B cell (primary cell): ENCODE measurements around the gene TMBIM1. TPM values are rescaled to one million over a fixed set of nuclear protein-coding genes. Genes with fewer than 3 reads are reported as not detected.

Source experiments
- ATAC-seq: fragments of 200-7000 bp; cut with Tn5 transposase; one replicate; pipeline ENCODE4 v1.10.0; 2021; ENCODE audit warnings: low read depth, mild to moderate bottlenecking, moderate number of reproducible peaks, moderate library complexity
- CTCF ChIA-PET: fragments of 350-600 bp; sonication (Branson Sonifier 250); formaldehyde crosslinking; loops from one replicate; lab custom pipeline; 2021; ENCODE audit warnings: antibody characterized with exemption, inconsistent platforms; lab: Charles Lee
- POLR2A ChIA-PET: fragments of 350-600 bp; sonication (Branson Sonifier 250); formaldehyde crosslinking; loops from one replicate; lab custom pipeline; 2021; ENCODE audit warnings: antibody characterized with exemption; lab: Charles Lee
- DNase-seq: peaks from one replicate; pipeline ENCODE4 v3.0.0; 2013
- H2AFZ ChIP-seq: 2 replicates; pipeline ENCODE4 v1.6.1; 2012; ENCODE audit warnings: mild to moderate bottlenecking, low read depth, low read length; ENCODE audit not compliant: insufficient read depth, poor library complexity, severe bottlenecking
- H3K27ac ChIP-seq, 2 donors: 1 replicate in 1 of 2; 2 replicates in 1 of 2; pipeline ENCODE4 v1.5.1; 2012 to 2013; ENCODE audit warnings: low read length in 2 of 2, mild to moderate bottlenecking in 2 of 2, moderate library complexity in 1 of 2
- H3K27me3 ChIP-seq, 4 experiments: fragments of 200-600 bp in 1 of 4; sonication (generic) in 1 of 4; replicated peaks in 1 of 4; 1 replicate in 2 of 4; 2 replicates in 2 of 4; pipeline versions ENCODE4 v1.6.1 to v1.7.0; 2013 to 2016; ENCODE audit warnings: low read length in 3 of 4, mild to moderate bottlenecking in 2 of 4, mixed read lengths in 1 of 4, moderate library complexity in 1 of 4; ENCODE audit not compliant: insufficient read depth in 4 of 4, control insufficient read depth in 3 of 4; ENCODE audit errors: control extremely low read depth in 1 of 4
- H3K36me3 ChIP-seq, 2 experiments: replicated peaks in 1 of 2; 1 replicate in 1 of 2; 2 replicates in 1 of 2; pipeline versions ENCODE4 v1.6.1 to v1.7.1; 2013; ENCODE audit warnings: low read length in 1 of 2; ENCODE audit not compliant: insufficient read depth in 2 of 2, control insufficient read depth in 1 of 2; ENCODE audit errors: control extremely low read depth in 1 of 2, extremely low read depth in 1 of 2
- H3K4me1 ChIP-seq, 2 donors: fragments of 200-600 bp in 1 of 2; sonication (generic) in 1 of 2; 1 replicate in 1 of 2; 2 replicates in 1 of 2; pipeline versions ENCODE4 v1.5.1 to v1.6.1; 2013 to 2017; ENCODE audit warnings: low read length in 2 of 2; ENCODE audit not compliant: control insufficient read depth in 2 of 2, insufficient read depth in 2 of 2
- H3K4me2 ChIP-seq: replicated peaks from 2 replicates; pipeline ENCODE3; 2012; ENCODE audit warnings: mild to moderate bottlenecking, low read depth, low read length; ENCODE audit not compliant: poor library complexity, severe bottlenecking
- H3K4me3 ChIP-seq, 5 experiments: fragments of 200-600 bp in 1 of 5; sonication (generic) in 1 of 5; 1 replicate in 3 of 5; 2 replicates in 2 of 5; pipeline versions ENCODE4 v1.5.1 to v1.7.0; 2011 to 2016; ENCODE audit warnings: low read length in 4 of 5, mild to moderate bottlenecking in 4 of 5, low read depth in 2 of 5, control low read depth in 1 of 5, moderate library complexity in 1 of 5; ENCODE audit not compliant: insufficient read depth in 1 of 5; ENCODE audit errors: control extremely low read depth in 1 of 5, extremely low read depth in 1 of 5
- H3K79me2 ChIP-seq: fragments of 200-600 bp; sonication (generic); one replicate; pipeline ENCODE4 v1.6.0; 2016; ENCODE audit warnings: low read length; ENCODE audit not compliant: control insufficient read depth, insufficient read depth
- H3K9ac ChIP-seq: fragments of 200-600 bp; sonication (generic); 2 replicates; pipeline ENCODE4 v1.6.1; 2017; ENCODE audit warnings: mild to moderate bottlenecking, low read length, moderate library complexity
- H3K9me3 ChIP-seq, 3 donors: one replicate each; pipeline versions ENCODE4 v1.6.1 to v1.7.1; 2013; ENCODE audit warnings: low read length in 2 of 3; ENCODE audit not compliant: control insufficient read depth in 2 of 3, insufficient read depth in 1 of 3; ENCODE audit errors: control extremely low read depth in 1 of 3
- H4K20me1 ChIP-seq: 2 replicates; pipeline ENCODE4 v1.6.0; 2012; ENCODE audit warnings: mild to moderate bottlenecking, low read length; ENCODE audit not compliant: insufficient read depth, control insufficient read depth, poor library complexity, severe bottlenecking
- H3K27ac Mint-ChIP-seq: one replicate; pipeline ENCODE4 v1.8.0; 2021; ENCODE audit warnings: mixed read lengths
- H3K27me3 Mint-ChIP-seq: one replicate; pipeline ENCODE4 v1.8.0; 2021; ENCODE audit warnings: mixed read lengths
- H3K4me1 Mint-ChIP-seq: one replicate; pipeline ENCODE4 v1.8.0; 2021; ENCODE audit warnings: mixed read lengths
- H3K4me3 Mint-ChIP-seq: one replicate; pipeline ENCODE4 v1.8.0; 2021; ENCODE audit warnings: mixed read lengths
- H3K9me3 Mint-ChIP-seq: one replicate; pipeline ENCODE4 v1.8.0; 2022; ENCODE audit warnings: mixed read lengths; ENCODE audit not compliant: insufficient read depth
- CTCF ChIP-seq: fragments of 200-600 bp; IDR thresholded peaks from one replicate; pipeline ENCODE4 v1.8.0; 2022; ENCODE audit warnings: antibody characterized with exemption, mild to moderate bottlenecking
- EZH2 ChIP-seq: IDR thresholded peaks from 2 replicates; pipeline ENCODE4 v1.6.1; 2012; ENCODE audit warnings: borderline replicate concordance, low read depth, mild to moderate bottlenecking, moderate library complexity, low read length; ENCODE audit not compliant: insufficient read depth, poor library complexity, severe bottlenecking
- WGBS: methylation state at CpG from one replicate; pipeline ENCODE4 v1.1.5; 2013; ENCODE audit warnings: missing lambda C conversion rate; ENCODE audit not compliant: insufficient coverage; 5-methylcytosine and 5-hydroxymethylcytosine counted together
- intact Hi-C: fragments of 100-400 bp; cut with micrococcal nuclease; formaldehyde crosslinking; loops from one replicate; pipeline ENCODE4 v1.10.0; 2022
- polyA plus RNA-seq: library from polyadenylated mRNA; depleted of rRNA; stranded (reverse); fragments of >200 nt; gene quantifications from 2 replicates; pipeline ENCODE4 v1.2.3, GENCODE V29; 2012
- total RNA-seq, 2 donors: library from RNA; stranded (reverse); fragments of 120-200 nt in 1 of 2; gene quantifications; 1 replicate in 1 of 2; 2 replicates in 1 of 2; pipeline versions ENCODE4 v1.2.3 to v1.2.4, GENCODE V29; 2013 to 2022

Gene TMBIM1
- total and polyA plus RNA-seq, 2 donors (not counting 1 experiment from before 2014, with no cell fraction given): 68.7 to 137 TPM

DNA sequence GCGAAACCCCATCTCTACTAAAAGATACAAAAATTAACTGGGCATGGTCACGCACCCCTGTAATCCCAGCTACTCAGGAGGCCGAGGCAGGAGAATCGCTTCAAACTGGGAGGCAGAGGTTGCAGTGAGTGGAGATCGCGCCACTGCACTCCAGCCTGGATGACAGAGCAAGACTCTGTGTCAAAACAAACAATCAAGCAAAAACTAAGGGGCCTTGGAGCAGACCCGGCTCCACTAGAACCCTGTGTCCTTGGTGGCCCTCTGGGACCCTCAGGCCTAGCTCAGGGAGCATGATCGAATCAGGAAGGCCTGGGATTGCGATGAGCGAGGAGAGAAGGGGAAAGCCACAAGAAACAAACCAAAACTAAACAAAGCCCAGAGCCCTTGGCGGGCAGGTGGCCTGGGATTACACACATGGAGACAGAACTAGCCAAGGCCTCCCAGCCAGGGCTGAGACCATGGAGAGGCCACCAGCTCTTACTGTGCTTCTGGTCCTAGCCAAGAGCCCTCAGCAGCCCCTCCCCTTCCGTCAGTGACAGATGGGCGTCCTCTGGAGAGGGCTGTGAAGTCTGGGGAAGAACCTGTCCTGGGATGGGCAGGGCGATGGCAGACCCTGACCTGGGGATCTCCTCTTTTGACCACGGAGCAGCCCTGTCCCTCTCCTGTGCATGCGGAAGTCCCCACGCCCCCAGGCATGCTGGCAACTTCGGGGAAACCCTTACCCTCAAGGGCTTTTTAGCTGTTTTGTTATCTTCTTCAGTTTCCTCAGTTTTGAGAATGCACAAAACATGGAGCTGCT lies 36.9 kb upstream of the TMBIM1 start:
- H3K9me3 ChIP-seq: peaks cover 0 to 4% (median 0%) of the 10 kb centered on the region in 3 donors
- H3K27me3 ChIP-seq: peaks cover 0 to 2% (median under 1%) of the 10 kb centered on the region in 4 experiments
- 68% methylated on average over 9 of the region's 18 CpGs for WGBS
- no peaks in the 10 kb centered on the region for H4K20me1 ChIP-seq
- ChIA-PET POLR2A (interaction anchor here (1.1 kb wide), 1 partner anchor 42 kb away, joined by 3 read pairs; no protein-coding TSS in a partner anchor), CTCF (interaction anchor here (1.0 to 3.5 kb wide), 5 partner anchors 27 to 56 kb away, joined by 3 to 14 read pairs (median 5); partner anchors contain the start of gene CATIP)
- Mint-ChIP-seq H3K9me3 (no peaks in the 10 kb centered on the region), H3K4me3 (peak overlapping the region; percentile 68), H3K27me3 (peaks cover 3% of the 10 kb centered on the region), H3K4me1 (peaks cover 46% of the 10 kb centered on the region), H3K27ac (peak overlapping the region; percentile 84)
- H3K9ac ChIP-seq: peak overlapping the region; percentile 29
- ATAC-seq (peak; percentile 53), DNase-seq (no peak)
- H3K79me2 ChIP-seq: no peaks in the 10 kb centered on the region
- no peaks in the 10 kb centered on the region for H3K36me3 ChIP-seq
- intact Hi-C loops: no loop called here
- no peak for TF ChIP-seq EZH2
- H2AFZ ChIP-seq: peak overlapping the region; percentile 61
- H3K4me1 ChIP-seq: peaks cover 20 to 31% of the 10 kb centered on the region in 2 donors
- H3K4me3 ChIP-seq: no peak overlapping the region
- peak overlapping the region; percentile 4 to 41 for H3K27ac ChIP-seq
- H3K4me2 ChIP-seq: peak overlapping the region; percentile 56

DNA sequence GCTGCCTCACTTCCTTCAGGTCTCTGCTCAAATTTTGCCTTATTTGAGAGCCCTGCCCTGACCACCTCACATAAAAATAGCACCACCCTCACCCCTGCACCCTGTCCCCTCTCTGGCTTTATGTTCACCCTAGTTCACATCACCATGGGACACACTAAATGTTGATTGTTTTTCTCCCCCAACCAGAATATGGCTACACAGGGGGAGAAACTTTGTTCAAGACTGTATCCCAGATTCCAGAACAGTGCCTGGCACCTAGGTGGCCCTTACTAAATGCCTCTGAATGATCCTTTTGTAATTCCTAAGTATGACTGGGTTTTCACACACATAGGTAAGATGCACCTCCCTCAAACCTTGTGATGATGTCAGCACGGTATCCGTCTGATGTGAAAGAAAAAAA lies 36.0 kb upstream of the TMBIM1 start:
- no peaks in the 10 kb centered on the region for H3K36me3 ChIP-seq
- H3K9me3 Mint-ChIP-seq: no peaks in the 10 kb centered on the region
- peaks cover 0 to 11% (median 5%) of the 10 kb centered on the region in 4 experiments for H3K27me3 ChIP-seq
- no peak overlapping the region for H3K27ac Mint-ChIP-seq
- no CpG with 5 or more reads among the region's 2 CpGs for WGBS
- intact Hi-C loops: no loop called here
- no peak overlapping the region for H2AFZ ChIP-seq
- no peak overlapping the region for H3K4me2 ChIP-seq
- H4K20me1 ChIP-seq: no peaks in the 10 kb centered on the region
- H3K4me3 Mint-ChIP-seq: no peak overlapping the region
- no peaks in the 10 kb centered on the region for H3K79me2 ChIP-seq
- TF ChIP-seq EZH2 (no peak), CTCF (no peak)
- DNase-seq: no peak
- ChIA-PET POLR2A (no interaction called here), CTCF (interaction anchor here (1.8 to 3.5 kb wide), 2 partner anchors 26 to 28 kb away, joined by 7 to 14 read pairs; partner anchors contain the start of gene CATIP)
- no peak overlapping the region for H3K27ac ChIP-seq
- ATAC-seq: no peak
- H3K9ac ChIP-seq: no peak overlapping the region
- peaks cover 28 to 37% of the 10 kb centered on the region in 2 donors for H3K4me1 ChIP-seq
- peaks cover 47% of the 10 kb centered on the region for H3K4me1 Mint-ChIP-seq
- H3K4me3 ChIP-seq: no peak overlapping the region
- H3K27me3 Mint-ChIP-seq: no peaks in the 10 kb centered on the region
- H3K9me3 ChIP-seq: peaks cover 0 to 4% (median 0%) of the 10 kb centered on the region in 3 donors
